OCI-LY3 (cell line): ENCODE results near the gene FZD10.

Source experiments
- CTCF ChIP-seq: fragments of 200-600, 300-600 bp; sonication (generic); IDR thresholded peaks from 2 replicates; pipeline ENCODE4 v1.5.1; 2014; ENCODE audit warnings: antibody characterized with exemption, low read length, low read depth
- EZH2phosphoT487 ChIP-seq: fragments of 200-600 bp; shearing (Covaris generic); IDR thresholded peaks from 2 replicates; pipeline ENCODE4 v1.6.1; 2018; ENCODE audit warnings: antibody characterized with exemption, mixed run types, low read depth

GRCh38 chr12:130147875-130148596, 14.2 kb upstream of the FZD10 start:
- TF ChIP-seq CTCF (no peak), EZH2phosphoT487 (no peak)
